OCI-LY1 (cell line): ENCODE data around the gene GGA2.

Experiments used
- H2AFZ ChIP-seq: fragments of 200-600 bp; sonication (generic), shearing (Covaris generic); 2 replicates; pipeline ENCODE4 v1.6.0; 2014; ENCODE audit warnings: antibody characterized with exemption, mild to moderate bottlenecking, low read length
- H3F3A ChIP-seq: fragments of 200-600 bp; sonication (generic), shearing (Covaris generic); 2 replicates; pipeline ENCODE4 v1.6.0; 2014; ENCODE audit warnings: mild to moderate bottlenecking, antibody characterized with exemption, low read length, moderate library complexity; ENCODE audit not compliant: insufficient read depth
- H3K27ac ChIP-seq: fragments of 200-600 bp; sonication (generic); 2 replicates; pipeline ENCODE4 v1.5.1; 2014; ENCODE audit warnings: low read length, mixed run types, mild to moderate bottlenecking, low read depth; ENCODE audit not compliant: poor library complexity, severe bottlenecking
- H3K27me3 ChIP-seq: fragments of 200-600 bp; sonication (generic); 2 replicates; pipeline ENCODE4 v1.6.0; 2014; ENCODE audit warnings: antibody characterized with exemption, mild to moderate bottlenecking, low read length, moderate library complexity; ENCODE audit not compliant: insufficient read depth
- H3K36me3 ChIP-seq: fragments of 200-600 bp; sonication (generic); 2 replicates; pipeline ENCODE4 v1.6.1; 2014; ENCODE audit warnings: mild to moderate bottlenecking, antibody characterized with exemption, low read length, moderate library complexity, mixed read lengths; ENCODE audit not compliant: insufficient read depth
- H3K4me1 ChIP-seq: fragments of 200-600 bp; sonication (generic); 2 replicates; pipeline ENCODE4 v1.5.1; 2014; ENCODE audit warnings: mild to moderate bottlenecking, low read length, moderate library complexity; ENCODE audit not compliant: insufficient read depth, severe bottlenecking
- H3K4me2 ChIP-seq: fragments of 200-600 bp; sonication (generic), shearing (Covaris generic); 2 replicates; pipeline ENCODE4 v1.6.1; 2014; ENCODE audit warnings: low read length
- H3K4me3 ChIP-seq: fragments of 200-600 bp; sonication (generic); 2 replicates; pipeline ENCODE4 v1.5.1; 2014; ENCODE audit warnings: low read length, low read depth, mild to moderate bottlenecking, mixed read lengths; ENCODE audit not compliant: poor library complexity, severe bottlenecking
- H3K79me2 ChIP-seq: fragments of 200-600 bp; shearing (Covaris generic); 2 replicates; pipeline ENCODE4 v1.6.1; 2016; ENCODE audit warnings: mixed run types, low read length, mixed read lengths; ENCODE audit not compliant: insufficient read depth
- H3K9ac ChIP-seq: fragments of 200-600 bp; sonication (generic), shearing (Covaris generic); 2 replicates; pipeline ENCODE4 v1.6.1; 2014; ENCODE audit warnings: mild to moderate bottlenecking, low read length, mixed read lengths
- H3K9me2 ChIP-seq: fragments of 200-600 bp; sonication (generic), shearing (Covaris generic); 2 replicates; pipeline ENCODE4 v1.6.1; 2014; ENCODE audit warnings: low read depth, mild to moderate bottlenecking, low read length, mixed read lengths
- H3K9me3 ChIP-seq: fragments of 200-600 bp; shearing (Covaris generic); 2 replicates; pipeline ENCODE4 v1.6.1; 2014; ENCODE audit warnings: low read length, mixed read lengths
- H4K20me1 ChIP-seq: fragments of 200-600 bp; sonication (generic), shearing (Covaris generic); 2 replicates; pipeline ENCODE4 v1.6.0; 2016; ENCODE audit warnings: mild to moderate bottlenecking, low read length; ENCODE audit not compliant: insufficient read depth
- CTCF ChIP-seq: fragments of 200-600 bp; sonication (generic), shearing (Covaris generic); IDR thresholded peaks from 2 replicates; pipeline ENCODE4 v1.5.1; 2017; ENCODE audit warnings: mild to moderate bottlenecking, antibody characterized with exemption, low read length, moderate library complexity, mixed read lengths
- EZH2 ChIP-seq: fragments of 200-600 bp; sonication (generic), shearing (Covaris generic); IDR thresholded peaks from 2 replicates; pipeline ENCODE4 v1.8.0; 2017; ENCODE audit warnings: borderline replicate concordance, mixed run types, mild to moderate bottlenecking, antibody characterized with exemption, low read length, moderate library complexity, mixed read lengths

The GGA2 gene

GRCh38 chr16:23504076-23504452 is 6.2 kb downstream of the GGA2 start:
- Histone ChIP-seq H4K20me1 (no peaks in the 10 kb centered on the region), H3K9me3 (no peaks in the 10 kb centered on the region), H3K4me1 (peaks cover 93% of the 10 kb centered on the region), H3K9ac (no peak overlapping the region; the same call in 1 of the 2 replicates), H3K9me2 (no peaks in the 10 kb centered on the region), H3F3A (no peaks in the 10 kb centered on the region), H2AFZ (no peak overlapping the region), H3K27ac (peak overlapping the region; percentile 84), H3K4me2 (peak overlapping the region; percentile 89), H3K36me3 (peaks cover 41% of the 10 kb centered on the region; the same call in 1 of the 2 replicates), H3K4me3 (peak overlapping the region; percentile 95), H3K27me3 (no peaks in the 10 kb centered on the region), H3K79me2 (peaks cover 100% of the 10 kb centered on the region)
- TF ChIP-seq EZH2 (no peak), CTCF (no peak)

- peaks cover 35% of the 10 kb centered on the region; the same call in 1 of the 2 replicates for H3K36me3 ChIP-seq
- no peaks in the 10 kb centered on the region for H3K9me3 ChIP-seq
- H3K4me1 ChIP-seq, result peaks cover 97% of the 10 kb centered on the region
- H3K9ac ChIP-seq, result no peak overlapping the region
- no peaks in the 10 kb centered on the region for H3F3A ChIP-seq
- H3K27me3 ChIP-seq, result no peaks in the 10 kb centered on the region
- H4K20me1 ChIP-seq, result no peaks in the 10 kb centered on the region
- no peak overlapping the region for H3K4me3 ChIP-seq
- peaks cover 99% of the 10 kb centered on the region for H3K79me2 ChIP-seq
- TF ChIP-seq EZH2 (no peak), CTCF (no peak)
- no peaks in the 10 kb centered on the region for H3K9me2 ChIP-seq
- H3K27ac ChIP-seq, result no peak overlapping the region
- H2AFZ ChIP-seq, result no peak overlapping the region
- no peak overlapping the region for H3K4me2 ChIP-seq
Measured at GRCh38 chr16:23502466-23502865, 7.8 kb downstream of the GGA2 start.

- peak overlapping the region; percentile 43; the same call in 1 of the 2 replicates for H3K4me2 ChIP-seq
- no peaks in the 10 kb centered on the region for H3K9me2 ChIP-seq
- peaks cover 33% of the 10 kb centered on the region; the same call in 1 of the 2 replicates for H3K36me3 ChIP-seq
- TF ChIP-seq CTCF (no peak), EZH2 (no peak)
- no peaks in the 10 kb centered on the region for H4K20me1 ChIP-seq
- no peak overlapping the region for H3K4me3 ChIP-seq
- no peaks in the 10 kb centered on the region for H3K9me3 ChIP-seq
- no peaks in the 10 kb centered on the region for H3F3A ChIP-seq
- H3K27me3 ChIP-seq, result no peaks in the 10 kb centered on the region
- peak overlapping the region; percentile 14 for H3K27ac ChIP-seq
- H3K4me1 ChIP-seq, result peaks cover 93% of the 10 kb centered on the region
- no peak overlapping the region for H2AFZ ChIP-seq
- peaks cover 93% of the 10 kb centered on the region for H3K79me2 ChIP-seq
- H3K9ac ChIP-seq, result no peak overlapping the region
Measured at GRCh38 chr16:23501291-23501690, 9.0 kb downstream of the GGA2 start.
